OCI-LY1 (cell line): Measurements from ENCODE around the gene TCEAL7.
"Not testable (repeated sequence)": the region's sequence is repeated elsewhere in the genome, so short reads cannot be mapped to it uniquely, and the experiment has no call there.

Experiments used
- CTCF ChIP-seq: fragments of 200-600 bp; sonication (generic), shearing (Covaris generic); IDR thresholded peaks from 2 replicates; pipeline ENCODE4 v1.5.1; 2017; ENCODE audit warnings: mild to moderate bottlenecking, antibody characterized with exemption, low read length, moderate library complexity, mixed read lengths
- EZH2 ChIP-seq: fragments of 200-600 bp; sonication (generic), shearing (Covaris generic); IDR thresholded peaks from 2 replicates; pipeline ENCODE4 v1.8.0; 2017; ENCODE audit warnings: borderline replicate concordance, mixed run types, mild to moderate bottlenecking, antibody characterized with exemption, low read length, moderate library complexity, mixed read lengths

GRCh38 chrX:103359605-103360004 lies 29.6 kb downstream of the TCEAL7 start:
- not testable (repeated sequence) for TF ChIP-seq CTCF, EZH2
